Endothelial cell of umbilical vein (primary cell): ENCODE data around the gene SPARC. TPM values are rescaled to one million over a fixed set of nuclear protein-coding genes. Genes with fewer than 3 reads are reported as not detected.

Source experiments
- BruUV-seq: library from RNA; stranded (reverse); fragments of 400-500 nt; replicated peaks from 2 replicates; lab custom pipeline; 2021; lab: Mats Ljungman, UMichigan
- CTCF ChIA-PET: fragments of 300-600, 350-600 bp; sonication (Branson Sonifier 250); formaldehyde crosslinking; loops from one replicate; lab custom pipeline; 2021; ENCODE audit warnings: antibody characterized with exemption, inconsistent platforms; lab: Charles Lee
- POLR2A ChIA-PET: fragments of 300-600, 350-600 bp; sonication (Branson Sonifier 250); formaldehyde crosslinking; loops from one replicate; lab custom pipeline; 2021; ENCODE audit warnings: antibody characterized with exemption, inconsistent platforms; lab: Charles Lee
- DNase-seq: peaks from one replicate; pipeline ENCODE4 v3.0.0-alpha.2; 2011; ENCODE audit warnings: low read depth, low spot score
- FAIRE-seq: peaks from 2 replicates; lab custom pipeline; 2011; peaks lifted over from hg19 to GRCh38; lab: Jason Lieb, UNC
- H2AFZ ChIP-seq: 2 replicates; pipeline ENCODE4 v1.6.0; 2012; ENCODE audit warnings: low read depth, low read length, control low read depth, inconsistent platforms
- H3K27ac ChIP-seq: 2 replicates; pipeline ENCODE4 v1.5.1; 2011; ENCODE audit warnings: low read depth, mild to moderate bottlenecking, control low read depth, low read length, moderate library complexity; ENCODE audit not compliant: insufficient read depth
- H3K27me3 ChIP-seq, 2 experiments: 2 replicates each; pipeline versions ENCODE4 v1.6.0 to v1.6.1; 2011; ENCODE audit warnings: low read length in 2 of 2, mixed read lengths in 1 of 2; ENCODE audit not compliant: control insufficient read depth in 2 of 2, insufficient read depth in 2 of 2
- H3K36me3 ChIP-seq, 2 experiments: 2 replicates in 1 of 2; 3 replicates in 1 of 2; pipeline ENCODE4 v1.5.1; 2011; ENCODE audit warnings: low read length in 2 of 2, mild to moderate bottlenecking in 1 of 2, moderate library complexity in 1 of 2; ENCODE audit not compliant: control insufficient read depth in 2 of 2, insufficient read depth in 2 of 2; ENCODE audit errors: extremely low read depth in 1 of 2
- H3K4me1 ChIP-seq: 3 replicates; pipeline ENCODE4 v1.5.1; 2011; ENCODE audit warnings: mild to moderate bottlenecking, low read length; ENCODE audit not compliant: control insufficient read depth, insufficient read depth; ENCODE audit errors: extremely low read depth
- H3K4me2 ChIP-seq: 2 replicates; pipeline ENCODE4 v1.6.1; 2011; ENCODE audit warnings: low read length, control low read depth, mixed read lengths; ENCODE audit not compliant: insufficient read depth
- H3K4me3 ChIP-seq, 3 experiments: fragments of 200-600 bp in 1 of 3; sonication (generic), shearing (Covaris generic) in 1 of 3; replicated peaks in 1 of 3; 2 replicates each; pipeline ENCODE4 v1.5.1; 2011 to 2016; ENCODE audit warnings: control low read depth in 3 of 3, low read length in 3 of 3, mild to moderate bottlenecking in 2 of 3, inconsistent platforms in 1 of 3, low read depth in 1 of 3, moderate library complexity in 1 of 3; ENCODE audit not compliant: insufficient read depth in 1 of 3
- H3K79me2 ChIP-seq: 2 replicates; pipeline ENCODE4 v1.6.0; 2012; ENCODE audit warnings: low read length, inconsistent platforms; ENCODE audit not compliant: control insufficient read depth, insufficient read depth
- H3K9ac ChIP-seq: replicated peaks from 2 replicates; pipeline ENCODE3; 2011; ENCODE audit warnings: low read length, control low read depth; ENCODE audit not compliant: insufficient read depth; ENCODE audit errors: extremely low read depth
- H3K9me1 ChIP-seq: replicated peaks from 3 replicates; pipeline ENCODE4 v1.6.0; 2011; ENCODE audit warnings: mild to moderate bottlenecking, low read length; ENCODE audit not compliant: control insufficient read depth, insufficient read depth; ENCODE audit errors: extremely low read depth
- H3K9me3 ChIP-seq: replicated peaks from 2 replicates; pipeline ENCODE4 v1.5.1; 2012; ENCODE audit warnings: low read length, inconsistent platforms; ENCODE audit not compliant: control insufficient read depth, insufficient read depth
- H4K20me1 ChIP-seq: replicated peaks from 2 replicates; pipeline ENCODE3; 2011; ENCODE audit warnings: mild to moderate bottlenecking, low read length; ENCODE audit not compliant: control insufficient read depth, insufficient read depth; ENCODE audit errors: extremely low read depth
- FOS ChIP-seq: IDR thresholded peaks from 2 replicates; pipeline ENCODE4 v1.6.1; 2011; ENCODE audit warnings: mild to moderate bottlenecking, low read length, moderate library complexity, borderline replicate concordance; ENCODE audit not compliant: insufficient read depth
- GATA2 ChIP-seq: IDR thresholded peaks from 2 replicates; pipeline ENCODE4 v1.7.0; 2011; ENCODE audit warnings: low read depth, mild to moderate bottlenecking, moderate library complexity, mixed read lengths, low read length; ENCODE audit not compliant: insufficient read length, insufficient read depth
- JUN ChIP-seq: IDR thresholded peaks from 2 replicates; pipeline ENCODE4 v1.6.1; 2011; ENCODE audit warnings: borderline replicate concordance, low read depth; ENCODE audit not compliant: insufficient read length, insufficient read depth
- MYC ChIP-seq: IDR thresholded peaks from one replicate; pipeline ENCODE4 v1.6.1; 2011; ENCODE audit warnings: mild to moderate bottlenecking, low read depth, low read length
- POLR2AphosphoS5 ChIP-seq: IDR thresholded peaks from 2 replicates; pipeline ENCODE4 v1.6.1; 2012; ENCODE audit warnings: low read depth, mild to moderate bottlenecking, control low read depth, low read length, moderate library complexity; ENCODE audit not compliant: insufficient read depth
- dilution Hi-C: fragments of 300-500 bp; cut with MboI; formaldehyde crosslinking; loops from one replicate; pipeline ENCODE4 v1.15.0; 2019; ENCODE audit warnings: low sequenced_read_pairs; ENCODE audit not compliant: extremely low pct_ligation_motif_present
- intact Hi-C: fragments of 100-400 bp; cut with micrococcal nuclease; formaldehyde crosslinking; loops from one replicate; pipeline ENCODE4 v1.10.0; 2022
- polyA plus RNA-seq, 4 experiments: library from polyadenylated mRNA; depleted of rRNA in 3 of 4; stranded (reverse) in 3 of 4; unstranded in 1 of 4; fragments of >200 nt; gene quantifications; 2 replicates each; pipeline versions ENCODE4 v1.2.1 to v1.2.3, GENCODE V29; 2011 to 2012; ENCODE audit warnings: missing spikeins in 1 of 4
- total RNA-seq: library from RNA; stranded (reverse); gene quantifications from 2 replicates; pipeline ENCODE4 v1.2.3, GENCODE V29; 2021
- TF ChIP-seq, protein P1 (sequence below), 2 donors: IDR thresholded peaks; 1 replicate in 1 of 2; 2 replicates in 1 of 2; pipeline ENCODE4 v1.5.1; 2011; ENCODE audit warnings: low read length in 2 of 2, mild to moderate bottlenecking in 2 of 2, moderate library complexity in 2 of 2, control low read depth in 1 of 2, inconsistent platforms in 1 of 2, low read depth in 1 of 2; ENCODE audit not compliant: insufficient read depth in 1 of 2; ENCODE audit errors: extremely low read depth in 1 of 2

Gene SPARC
- total and polyA plus RNA-seq, 2 donors (not counting 3 experiments of a cell fraction or from before 2014, with no cell fraction given): 2,962 to 3,114 TPM

DNA sequence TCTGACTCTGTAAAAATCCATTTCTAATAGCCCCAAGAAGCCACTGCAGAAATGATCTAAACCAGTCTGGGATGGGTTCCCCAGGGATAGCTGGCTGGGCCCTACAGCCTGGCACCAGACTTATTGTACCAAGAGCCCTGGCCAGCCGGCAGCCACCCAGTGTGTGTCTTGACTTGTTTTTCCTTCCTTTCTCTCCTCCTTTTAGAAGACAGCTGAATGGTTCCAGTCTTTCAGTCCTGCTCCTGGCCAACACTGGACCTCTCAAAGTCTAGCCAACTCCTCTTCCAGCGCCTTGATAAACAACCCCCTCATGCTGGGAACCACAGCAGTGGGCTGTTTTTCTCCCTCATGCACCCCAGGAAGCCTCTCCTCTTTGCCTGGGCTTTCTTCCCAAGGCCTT lies 37.6 kb upstream of the SPARC start:
- no peaks in the 10 kb centered on the region for H3K36me3 ChIP-seq
- BruUV-seq: no TSS peak
- H3K4me2 ChIP-seq: no peak overlapping the region
- no peaks in the 10 kb centered on the region for H3K4me1 ChIP-seq
- DNase-seq (no peak), FAIRE-seq (no peak)
- intact Hi-C loops: no loop called here
- POLR2A ChIA-PET: no interaction called here
- H2AFZ ChIP-seq: no peak overlapping the region
- no peaks in the 10 kb centered on the region for H3K9me3 ChIP-seq
- TF ChIP-seq FOS (no peak), POLR2AphosphoS5 (no peak), MYC (no peak), GATA2 (no peak), JUN (no peak)
- TF ChIP-seq, protein P1, sequence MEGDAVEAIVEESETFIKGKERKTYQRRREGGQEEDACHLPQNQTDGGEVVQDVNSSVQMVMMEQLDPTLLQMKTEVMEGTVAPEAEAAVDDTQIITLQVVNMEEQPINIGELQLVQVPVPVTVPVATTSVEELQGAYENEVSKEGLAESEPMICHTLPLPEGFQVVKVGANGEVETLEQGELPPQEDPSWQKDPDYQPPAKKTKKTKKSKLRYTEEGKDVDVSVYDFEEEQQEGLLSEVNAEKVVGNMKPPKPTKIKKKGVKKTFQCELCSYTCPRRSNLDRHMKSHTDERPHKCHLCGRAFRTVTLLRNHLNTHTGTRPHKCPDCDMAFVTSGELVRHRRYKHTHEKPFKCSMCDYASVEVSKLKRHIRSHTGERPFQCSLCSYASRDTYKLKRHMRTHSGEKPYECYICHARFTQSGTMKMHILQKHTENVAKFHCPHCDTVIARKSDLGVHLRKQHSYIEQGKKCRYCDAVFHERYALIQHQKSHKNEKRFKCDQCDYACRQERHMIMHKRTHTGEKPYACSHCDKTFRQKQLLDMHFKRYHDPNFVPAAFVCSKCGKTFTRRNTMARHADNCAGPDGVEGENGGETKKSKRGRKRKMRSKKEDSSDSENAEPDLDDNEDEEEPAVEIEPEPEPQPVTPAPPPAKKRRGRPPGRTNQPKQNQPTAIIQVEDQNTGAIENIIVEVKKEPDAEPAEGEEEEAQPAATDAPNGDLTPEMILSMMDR (IDR thresholded peaks at IDR 0.05; ENCODE audit: extremely low read depth in 1 of 2, insufficient read depth in 1 of 2, low read depth in 1 of 2, low read length in 2 of 2): no peak
- H3K27ac ChIP-seq: no peak overlapping the region
- dilution Hi-C loops: no loop called here
- H3K9ac ChIP-seq: no peak overlapping the region
- no peaks in the 10 kb centered on the region for H3K79me2 ChIP-seq
- H4K20me1 ChIP-seq: no peaks in the 10 kb centered on the region
- H3K27me3 ChIP-seq: no peaks in the 10 kb centered on the region
- no peak overlapping the region for H3K4me3 ChIP-seq
- CTCF ChIA-PET: interaction anchor here (0.9 to 1.6 kb wide), 2 partner anchors 17 to 65 kb away, joined by 3 to 5 read pairs; no protein-coding TSS in a partner anchor
- no peaks in the 10 kb centered on the region for H3K9me1 ChIP-seq
